ENCODE results near the gene EPHB2. TPM values are rescaled to one million over a fixed set of nuclear protein-coding genes. Genes with fewer than 3 reads are reported as not detected.

Gene EPHB2
- total and polyA plus RNA-seq, 2 of the 8 experiments (the other 6 are each of a cell fraction or from before 2014, with no cell fraction given): 15.8 to 17.2 TPM

DNA sequence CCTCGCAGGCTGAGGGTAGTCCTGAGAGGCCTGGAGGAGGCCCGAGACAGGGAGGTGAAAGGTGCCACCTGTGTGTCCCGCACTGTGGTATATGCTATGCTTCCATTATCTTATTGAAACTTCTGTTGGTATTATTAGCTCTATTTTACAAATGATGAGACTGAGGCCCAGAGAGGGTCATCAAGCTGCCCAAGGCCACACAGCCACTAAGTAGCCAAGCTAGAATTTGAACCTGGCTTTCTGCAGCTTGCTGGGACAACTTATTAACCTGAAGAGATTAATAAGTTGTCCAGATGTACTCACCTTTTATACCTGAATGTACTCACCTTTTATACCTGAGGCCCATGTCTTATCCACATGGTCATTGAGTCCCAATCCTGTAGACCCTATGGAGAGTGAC, 83.0 kb downstream of the EPHB2 start:
- H3K23ac ChIP-seq (ENCODE audit: insufficient read length): no peak overlapping the region
- H4K5ac ChIP-seq (ENCODE audit: insufficient read length, low read depth, low read length): no peak overlapping the region
- no peak overlapping the region for H3K9ac ChIP-seq (replicated peaks in 1 of 4; ENCODE audit: extremely low read depth in 1 of 4, low read depth in 3 of 4, low read length in 3 of 4)
- no peaks in the 10 kb centered on the region for H3K79me2 ChIP-seq (ENCODE audit: control insufficient read depth in 1 of 2, insufficient read depth in 2 of 2, low read length in 2 of 2)
- POLR2A ChIA-PET (ENCODE audit: partially characterized antibody): interaction anchor here (2.1 kb wide), 1 partner anchor 11 kb away, joined by 6 read pairs; no protein-coding TSS in a partner anchor
- no peak overlapping the region for H3K56ac ChIP-seq (replicated peaks; ENCODE audit: insufficient read length, low read depth, low read length)
- CTCF ChIA-PET (ENCODE audit: partially characterized antibody): interaction anchor here (0.7 to 3.1 kb wide), 7 partner anchors 12 to 91 kb away, joined by 3 to 21 read pairs (median 5); no protein-coding TSS in a partner anchor
- H3K4me2 ChIP-seq (ENCODE audit: insufficient read depth in 1 of 2, low read depth in 2 of 2, low read length in 2 of 2): no peak overlapping the region
- no peak for FAIRE-seq
- H3K9me3 ChIP-seq (ENCODE audit: insufficient read depth in 2 of 2, low read depth in 1 of 2, low read length in 1 of 2): no peaks in the 10 kb centered on the region
- no peaks in the 10 kb centered on the region; the same call in 1 of the 2 replicates for H3K23me2 ChIP-seq (ENCODE audit: low read depth, low read length)
- no peak overlapping the region for H3K14ac ChIP-seq (ENCODE audit: insufficient read length)
- no peaks in the 10 kb centered on the region for H3K36me3 ChIP-seq (ENCODE audit: control insufficient read depth in 2 of 4, insufficient read depth in 4 of 4, low read length in 3 of 4)
- WGBS, 2 experiments (ENCODE audit: extremely low coverage in 1 of 2, insufficient coverage in 1 of 2, insufficient read length in 1 of 2, insufficient replicate concordance in 2 of 2, low coverage in 1 of 2, low lambda C conversion rate in 2 of 2, missing lambda C conversion rate in 1 of 2): 84% methylated on average over 3 of the region's 3 CpGs; no CpG with 5 or more reads in 1 of the 2 experiments
- no peak overlapping the region for H2BK15ac ChIP-seq (ENCODE audit: low read length)
- no peaks in the 10 kb centered on the region for H3K79me1 ChIP-seq (ENCODE audit: low read depth, low read length)
- no peak overlapping the region for H2BK12ac ChIP-seq (ENCODE audit: low read depth, low read length)
- no peaks in the 10 kb centered on the region for H3K27me3 ChIP-seq (replicated peaks in 1 of 4; ENCODE audit: control insufficient read depth in 3 of 4, extremely low read depth in 1 of 4, insufficient read depth in 3 of 4, low read length in 3 of 4)
- peak overlapping the region; percentile 9; the same call in 1 of the 2 replicates for H2AK5ac ChIP-seq (ENCODE audit: low read depth, low read length)
- no peak overlapping the region for H2BK120ac ChIP-seq (replicated peaks; ENCODE audit: low read depth, low read length)
- no peak for DNase-seq (ENCODE audit: low read depth in 1 of 2, low spot score in 2 of 2)
- H3K4me1 ChIP-seq (replicated peaks in 1 of 4; ENCODE audit: control insufficient read depth in 3 of 4, insufficient read depth in 4 of 4, low read length in 3 of 4): peaks cover 0 to 28% (median 10%) of the 10 kb centered on the region in 4 experiments; a peak in 6 of 7 replicates
- H3K27ac ChIP-seq (ENCODE audit: low read depth, low read length): no peak overlapping the region
- H4K20me1 ChIP-seq (replicated peaks in 1 of 2; ENCODE audit: control insufficient read depth in 1 of 2, insufficient read depth in 2 of 2, low read length in 2 of 2): no peaks in the 10 kb centered on the region
- no peak overlapping the region for H3K4me3 ChIP-seq (ENCODE audit: extremely low read depth in 1 of 4, insufficient read depth in 2 of 4, low read depth in 3 of 4, low read length in 4 of 4)
- H3K4ac ChIP-seq (replicated peaks; ENCODE audit: insufficient read length, low read depth, low read length): no peak overlapping the region
- peak overlapping the region; percentile 72; the same call in 1 of the 2 replicates for H2BK20ac ChIP-seq (ENCODE audit: low read length)
- no peak overlapping the region for H4K8ac ChIP-seq (ENCODE audit: extremely low read depth, insufficient read depth, low read length)
- no peak overlapping the region for H2AFZ ChIP-seq (ENCODE audit: low read length)
- H2BK5ac ChIP-seq (ENCODE audit: low read depth, low read length): no peak overlapping the region
- 0 out of 2 replicates have a peak overlapping the region, but pooled peaks have one; percentile 32 for H3K18ac ChIP-seq (ENCODE audit: extremely low read depth, low read length)
- H4K91ac ChIP-seq (replicated peaks; ENCODE audit: insufficient read length, low read length): peak overlapping the region; percentile 39
- no peak for TF ChIP-seq RNF2 (IDR thresholded peaks at IDR 0.05; ENCODE audit: borderline replicate concordance, low read depth, low read length, missing control alignments, poor library complexity, severe bottlenecking)
- no peak for TF ChIP-seq PHF8 (conservative IDR thresholded peaks at IDR 0.05; ENCODE audit: low read depth, low read length)
- TF ChIP-seq, protein P1, sequence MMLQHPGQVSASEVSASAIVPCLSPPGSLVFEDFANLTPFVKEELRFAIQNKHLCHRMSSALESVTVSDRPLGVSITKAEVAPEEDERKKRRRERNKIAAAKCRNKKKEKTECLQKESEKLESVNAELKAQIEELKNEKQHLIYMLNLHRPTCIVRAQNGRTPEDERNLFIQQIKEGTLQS (IDR thresholded peaks at IDR 0.05; ENCODE audit: insufficient read depth, low read depth, low read length): no peak
- no peak for TF ChIP-seq POU5F1 (IDR thresholded peaks at IDR 0.05; ENCODE audit: low read depth, low read length)
- TF ChIP-seq YY1 (IDR thresholded peaks at IDR 0.05; ENCODE audit: low read depth, low read length): no peak
- TF ChIP-seq CTBP2 (IDR thresholded peaks at IDR 0.05; ENCODE audit: borderline replicate concordance, insufficient read depth, insufficient read length, low read length): no peak
- TF ChIP-seq SRF (IDR thresholded peaks at IDR 0.05; ENCODE audit: low read depth, low read length): no peak
- no peak for TF ChIP-seq SIN3A (conservative IDR thresholded peaks at IDR 0.05 in 1 of 2, IDR thresholded peaks at IDR 0.05 in 1 of 2; ENCODE audit: low read depth in 1 of 2, low read length in 2 of 2)
- no peak for TF ChIP-seq KDM4A (IDR thresholded peaks at IDR 0.05; ENCODE audit: low read depth, low read length, severe bottlenecking)
- no peak for TF ChIP-seq CEBPB (IDR thresholded peaks at IDR 0.05; ENCODE audit: low read depth, low read length)
- no peak for TF ChIP-seq RBBP5 (IDR thresholded peaks at IDR 0.05; ENCODE audit: borderline replicate concordance, low read depth, low read length)
